HCT116 (cell line): Measurements from ENCODE around the gene ZEB2. TPM values are rescaled to one million over a fixed set of nuclear protein-coding genes. Genes with fewer than 3 reads are reported as not detected.

Experiments used
- ATAC-seq: fragments of 200-7000 bp; cut with Tn5 transposase; 2 replicates; pipeline ENCODE4 v1.9.1; 2020; ENCODE audit warnings: mild to moderate bottlenecking, moderate library complexity
- BruUV-seq: library from RNA; stranded (reverse); fragments of 400-500 nt; replicated peaks from 2 replicates; lab custom pipeline; 2021; lab: Mats Ljungman, UMichigan
- CTCF ChIA-PET: fragments of 300-600 bp; sonication (Branson Sonifier 250); formaldehyde crosslinking; loops from one replicate; lab custom pipeline; 2021; ENCODE audit warnings: antibody characterized with exemption; lab: Charles Lee
- POLR2A ChIA-PET: fragments of 300-600, 350-600 bp; sonication (Branson Sonifier 250); formaldehyde crosslinking; loops from one replicate; lab custom pipeline; 2021; ENCODE audit warnings: antibody characterized with exemption; lab: Charles Lee
- RAD21 ChIA-PET, 2 experiments: fragments of 300-600 bp; sonication (Branson Sonifier 250); formaldehyde crosslinking; loops; one replicate each; lab custom pipeline; 2023; ENCODE audit warnings: low total read pairs in 2 of 2; ENCODE audit not compliant: uncharacterized antibody in 2 of 2, unreplicated experiment in 2 of 2, low non-redundant PET in 1 of 2; lab: Charles Lee
- DNase-seq: peaks from one replicate; pipeline ENCODE4 v3.0.0-alpha.2; 2010; ENCODE audit warnings: low read depth, low spot score
- H2AFZ ChIP-seq: fragments of 200-600 bp; shearing (Covaris generic), sonication (generic); 2 replicates; pipeline ENCODE4 v1.6.1; 2017; ENCODE audit warnings: low read depth, mixed run types, mixed read lengths, antibody characterized with exemption, low read length; ENCODE audit not compliant: poor library complexity, severe bottlenecking
- H3K27ac ChIP-seq: 2 replicates; pipeline ENCODE4 v1.5.1; 2012; ENCODE audit warnings: low read depth, low read length
- H3K27me3 ChIP-seq: fragments of 200-600 bp; sonication (generic); 2 replicates; pipeline ENCODE4 v1.6.1; 2016; ENCODE audit warnings: mixed run types, low read length, mixed read lengths; ENCODE audit not compliant: insufficient read depth
- H3K36me3 ChIP-seq, 2 experiments: fragments of 200-500 bp in 1 of 2; fragments of 200-600 bp in 1 of 2; sonication (Bioruptor generic) in 1 of 2; sonication (generic) in 1 of 2; 2 replicates each; pipeline versions ENCODE4 v1.5.1 to v1.6.1; 2014 to 2016; ENCODE audit warnings: low read length in 2 of 2, inconsistent platforms in 1 of 2, mixed read lengths in 1 of 2, mixed run types in 1 of 2; ENCODE audit not compliant: insufficient read depth in 2 of 2, control insufficient read depth in 1 of 2
- H3K4me1 ChIP-seq, 2 experiments: fragments of 200-600 bp in 1 of 2; sonication (generic) in 1 of 2; 2 replicates each; pipeline versions ENCODE4 v1.5.1 to v1.6.1; 2012 to 2017; ENCODE audit warnings: low read length in 2 of 2, inconsistent platforms in 1 of 2, mild to moderate bottlenecking in 1 of 2, mixed read lengths in 1 of 2, mixed run types in 1 of 2, moderate library complexity in 1 of 2; ENCODE audit not compliant: insufficient read depth in 2 of 2, control insufficient read depth in 1 of 2
- H3K4me2 ChIP-seq: fragments of 200-600 bp; sonication (generic); 2 replicates; pipeline ENCODE4 v1.6.1; 2017; ENCODE audit warnings: mixed run types, low read length, mixed read lengths
- H3K4me3 ChIP-seq, 2 experiments: fragments of 200-600 bp in 1 of 2; sonication (generic) in 1 of 2; replicated peaks in 1 of 2; 2 replicates each; pipeline ENCODE4 v1.5.1; 2011 to 2016; ENCODE audit warnings: low read length in 2 of 2, control low read depth in 1 of 2, low read depth in 1 of 2, mild to moderate bottlenecking in 1 of 2, mixed read lengths in 1 of 2, mixed run types in 1 of 2
- H3K79me2 ChIP-seq: fragments of 200-600 bp; sonication (generic); 2 replicates; pipeline ENCODE4 v1.6.1; 2017; ENCODE audit warnings: mild to moderate bottlenecking, mixed run types, low read length, moderate library complexity, mixed read lengths; ENCODE audit not compliant: insufficient read depth
- H3K9ac ChIP-seq: fragments of 200-600 bp; sonication (generic); 2 replicates; pipeline ENCODE4 v1.6.1; 2016; ENCODE audit warnings: low read length, mixed read lengths
- H3K9me2 ChIP-seq: fragments of 200-600 bp; sonication (generic), shearing (Covaris generic); 2 replicates; pipeline ENCODE4 v1.6.1; 2017; ENCODE audit warnings: mixed run types, mild to moderate bottlenecking, moderate library complexity; ENCODE audit not compliant: insufficient read depth
- H3K9me3 ChIP-seq, 2 experiments: fragments of 200-500 bp in 1 of 2; fragments of 200-600 bp in 1 of 2; sonication (Bioruptor generic) in 1 of 2; sonication (generic) in 1 of 2; 2 replicates each; pipeline ENCODE4 v1.6.1; 2014 to 2017; ENCODE audit warnings: low read length in 2 of 2, mixed read lengths in 2 of 2, inconsistent platforms in 1 of 2, low read depth in 1 of 2, mild to moderate bottlenecking in 1 of 2, mixed run types in 1 of 2, moderate library complexity in 1 of 2; ENCODE audit not compliant: control insufficient read depth in 1 of 2, insufficient read depth in 1 of 2
- H4K20me1 ChIP-seq: fragments of 200-600 bp; sonication (generic), shearing (Covaris generic); 2 replicates; pipeline ENCODE4 v1.6.1; 2017; ENCODE audit warnings: mixed run types, mild to moderate bottlenecking, moderate library complexity; ENCODE audit not compliant: insufficient read depth
- ATF3 ChIP-seq: IDR thresholded peaks from 2 replicates; pipeline ENCODE4 v1.6.1; 2012
- CBX3 ChIP-seq: IDR thresholded peaks from 2 replicates; pipeline ENCODE4 v1.6.1; 2012; ENCODE audit warnings: low read depth
- CEBPB ChIP-seq: IDR thresholded peaks from 2 replicates; pipeline ENCODE4 v1.6.1; 2012; ENCODE audit warnings: low read depth
- EGR1 ChIP-seq: IDR thresholded peaks from 2 replicates; pipeline ENCODE4 v1.6.1; 2012; ENCODE audit warnings: low read depth
- EZH2 ChIP-seq: fragments of 200-600 bp; sonication (generic); IDR thresholded peaks from 2 replicates; pipeline ENCODE4 v1.6.1; 2017; ENCODE audit warnings: antibody characterized with exemption, mixed run types
- FOSL1 ChIP-seq: IDR thresholded peaks from 2 replicates; pipeline ENCODE4 v1.6.1; 2012; ENCODE audit warnings: low read depth
- JUND ChIP-seq: IDR thresholded peaks from 2 replicates; pipeline ENCODE4 v1.6.1; 2012
- POLR2A ChIP-seq: IDR thresholded peaks from 2 replicates; pipeline ENCODE4 v1.7.0; 2011; ENCODE audit warnings: borderline replicate concordance; ENCODE audit not compliant: insufficient read depth, insufficient read length; ENCODE audit errors: extremely low read depth
- RAD21 ChIP-seq: IDR thresholded peaks from 2 replicates; pipeline ENCODE4 v1.6.1; 2012; ENCODE audit warnings: low read depth, mild to moderate bottlenecking
- SIN3A ChIP-seq: IDR thresholded peaks from 2 replicates; pipeline ENCODE4 v1.6.1; 2012; ENCODE audit warnings: low read depth
- SP1 ChIP-seq: IDR thresholded peaks from 2 replicates; pipeline ENCODE4 v1.6.1; 2012; ENCODE audit warnings: low read depth
- SRF ChIP-seq: IDR thresholded peaks from 2 replicates; pipeline ENCODE4 v1.6.1; 2012; ENCODE audit warnings: low read depth
- TCF7L2 ChIP-seq: IDR thresholded peaks from 2 replicates; pipeline ENCODE4 v1.7.0; 2011; ENCODE audit warnings: borderline replicate concordance, inconsistent platforms; ENCODE audit not compliant: insufficient read depth, insufficient read length; ENCODE audit errors: extremely low read depth
- YY1 ChIP-seq: IDR thresholded peaks from 2 replicates; pipeline ENCODE4 v1.6.1; 2011; ENCODE audit warnings: low read length, low read depth, moderate library complexity, mild to moderate bottlenecking; ENCODE audit not compliant: insufficient replicate concordance; ENCODE audit errors: extremely low read depth
- ZBTB33 ChIP-seq: IDR thresholded peaks from 2 replicates; pipeline ENCODE4 v1.6.1; 2011; ENCODE audit warnings: mild to moderate bottlenecking, low read length, moderate library complexity; ENCODE audit not compliant: insufficient replicate concordance; ENCODE audit errors: extremely low read depth
- ZFX ChIP-seq: fragments of 450-650 bp; IDR thresholded peaks from 2 replicates; pipeline ENCODE4 v1.6.1; 2017
- ZNF274 ChIP-seq: fragments of 200-500 bp; sonication (Bioruptor generic); IDR thresholded peaks from 2 replicates; pipeline ENCODE4 v1.6.1; 2014; ENCODE audit warnings: mild to moderate bottlenecking, low read depth, low read length, inconsistent platforms
- intact Hi-C: fragments of 100-400 bp; cut with micrococcal nuclease; formaldehyde crosslinking; loops from 2 replicates; pipeline ENCODE4 v1.10.0; 2022
- total RNA-seq: library from RNA; stranded (reverse); gene quantifications from one replicate; pipeline ENCODE4 v1.2.1, GENCODE V29; 2021; ENCODE audit not compliant: unreplicated experiment
- TF ChIP-seq, protein P1 (sequence below), 3 experiments: fragments of 200-600 bp in 1 of 3; sonication (generic) in 1 of 3; IDR thresholded peaks in 2 of 3; conservative IDR thresholded peaks in 1 of 3; 2 replicates each; pipeline ENCODE4 v1.5.1; 2012 to 2017; ENCODE audit warnings: low read depth in 2 of 3, low read length in 2 of 3, antibody characterized with exemption in 1 of 3, borderline replicate concordance in 1 of 3, control low read depth in 1 of 3, mild to moderate bottlenecking in 1 of 3, mixed read lengths in 1 of 3, mixed run types in 1 of 3, moderate library complexity in 1 of 3; ENCODE audit not compliant: insufficient read depth in 1 of 3

ZEB2 gene
- total RNA-seq, 1 experiment from 2014 or later = 0.81 TPM

DNA sequence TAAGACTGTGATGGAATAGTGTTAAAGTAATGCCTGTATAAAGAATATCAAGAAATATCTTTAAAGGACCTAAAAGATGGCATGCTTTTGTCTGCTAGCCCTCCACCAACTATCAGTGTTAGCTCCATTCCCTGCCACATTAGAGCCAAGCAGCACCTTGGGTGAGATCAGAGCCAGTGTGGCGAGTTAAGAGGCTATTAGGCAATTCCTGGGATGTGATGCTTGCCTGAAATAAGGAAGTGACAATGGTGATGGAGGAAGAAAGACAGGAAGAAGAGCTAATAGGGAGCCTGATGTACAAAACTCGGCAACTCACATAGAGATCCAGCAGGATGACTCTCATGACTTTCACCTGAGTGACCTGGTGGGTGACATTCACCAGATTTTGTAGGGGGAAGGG is 143.5 kb downstream of the ZEB2 start (continued):
- TF ChIP-seq ZBTB33 (no peak), SRF (no peak), EGR1 (no peak)

DNA sequence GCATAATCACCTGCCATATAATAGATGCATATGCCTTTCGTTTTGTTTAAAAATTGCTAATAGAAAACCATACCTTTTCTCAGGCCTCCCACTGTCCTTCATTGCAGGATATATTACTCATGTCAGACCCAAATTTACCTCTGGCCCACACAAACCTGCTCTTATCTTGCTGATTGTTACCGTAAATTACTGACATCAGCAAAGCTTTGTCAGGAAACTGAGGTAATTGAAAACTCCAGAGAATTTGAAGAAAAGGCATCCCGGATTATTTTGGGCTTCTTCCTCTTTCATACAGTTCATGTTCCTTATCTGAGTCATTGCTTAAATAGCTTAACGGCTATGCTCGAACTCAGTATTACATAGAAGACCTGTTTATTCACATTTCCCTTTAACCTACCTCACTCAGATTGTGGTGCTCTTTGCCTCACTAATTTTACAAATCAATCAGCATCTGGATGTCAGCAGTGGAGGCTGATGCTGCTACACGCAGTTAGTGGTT is 145.7 kb downstream of the ZEB2 start:
- POLR2A ChIA-PET = no interaction called here
- BruUV-seq = no TSS peak
- H3K27me3 ChIP-seq = no peaks in the 10 kb centered on the region
- TF ChIP-seq SP1 = no peak
- no peak for TF ChIP-seq TCF7L2
- no peak for TF ChIP-seq RAD21
- no peak for TF ChIP-seq ZNF274
- no peak for TF ChIP-seq ATF3
- TF ChIP-seq EZH2 = no peak
- no peak for TF ChIP-seq POLR2A
- TF ChIP-seq, protein P1, sequence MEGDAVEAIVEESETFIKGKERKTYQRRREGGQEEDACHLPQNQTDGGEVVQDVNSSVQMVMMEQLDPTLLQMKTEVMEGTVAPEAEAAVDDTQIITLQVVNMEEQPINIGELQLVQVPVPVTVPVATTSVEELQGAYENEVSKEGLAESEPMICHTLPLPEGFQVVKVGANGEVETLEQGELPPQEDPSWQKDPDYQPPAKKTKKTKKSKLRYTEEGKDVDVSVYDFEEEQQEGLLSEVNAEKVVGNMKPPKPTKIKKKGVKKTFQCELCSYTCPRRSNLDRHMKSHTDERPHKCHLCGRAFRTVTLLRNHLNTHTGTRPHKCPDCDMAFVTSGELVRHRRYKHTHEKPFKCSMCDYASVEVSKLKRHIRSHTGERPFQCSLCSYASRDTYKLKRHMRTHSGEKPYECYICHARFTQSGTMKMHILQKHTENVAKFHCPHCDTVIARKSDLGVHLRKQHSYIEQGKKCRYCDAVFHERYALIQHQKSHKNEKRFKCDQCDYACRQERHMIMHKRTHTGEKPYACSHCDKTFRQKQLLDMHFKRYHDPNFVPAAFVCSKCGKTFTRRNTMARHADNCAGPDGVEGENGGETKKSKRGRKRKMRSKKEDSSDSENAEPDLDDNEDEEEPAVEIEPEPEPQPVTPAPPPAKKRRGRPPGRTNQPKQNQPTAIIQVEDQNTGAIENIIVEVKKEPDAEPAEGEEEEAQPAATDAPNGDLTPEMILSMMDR (IDR thresholded peaks at IDR 0.05 in 2 of 3, conservative IDR thresholded peaks at IDR 0.05 in 1 of 3; ENCODE audit: borderline replicate concordance in 1 of 3, insufficient read depth in 1 of 3, low read depth in 2 of 3, low read length in 2 of 3) = no peak
- TF ChIP-seq SIN3A = no peak
- no peak for TF ChIP-seq YY1
- TF ChIP-seq CBX3 = no peak
- no peak for TF ChIP-seq CEBPB
- no peak for TF ChIP-seq JUND
- no peak for TF ChIP-seq FOSL1
- no peak for TF ChIP-seq ZFX
- TF ChIP-seq SRF = no peak
- TF ChIP-seq, all 23 proteins: peak for 0
- no peaks in the 10 kb centered on the region for H3K79me2 ChIP-seq
- no peaks in the 10 kb centered on the region for H3K4me1 ChIP-seq
- H4K20me1 ChIP-seq = no peaks in the 10 kb centered on the region
- no peaks in the 10 kb centered on the region for H3K9me3 ChIP-seq
- ChIA-PET CTCF (no interaction called here), RAD21 (no interaction called here)
- H3K36me3 ChIP-seq = no peaks in the 10 kb centered on the region
- ATAC-seq (no peak), DNase-seq (no peak)
- H3K4me3 ChIP-seq = no peak overlapping the region
- intact Hi-C loops = no loop called here
- no peak overlapping the region for H2AFZ ChIP-seq
- H3K9ac ChIP-seq = no peak overlapping the region
- H3K9me2 ChIP-seq = no peaks in the 10 kb centered on the region
- no peak overlapping the region for H3K27ac ChIP-seq
- H3K4me2 ChIP-seq = no peak overlapping the region
